RWPE1 (cell line): ENCODE measurements around the gene NAGS.
"Not testable (repeated sequence)": the region's sequence is repeated elsewhere in the genome, so short reads cannot be mapped to it uniquely, and the experiment has no call there.

Source experiments
- CTCF ChIA-PET: fragments of 350-600 bp; sonication (Branson Sonifier 250); formaldehyde crosslinking; extraction: SDS; loops from one replicate; lab custom pipeline; 2021; lab: Yijun Ruan, JAX
- POLR2A ChIA-PET: fragments of 400-600 bp; formaldehyde crosslinking; extraction: SDS; loops from one replicate; lab custom pipeline; 2020; ENCODE audit warnings: antibody characterized with exemption; ENCODE audit not compliant: low non-redundant PET; lab: Yijun Ruan, JAX
- DNase-seq: peaks from one replicate; pipeline ENCODE4 v3.0.0; 2012; ENCODE audit warnings: low spot score
- H3K27ac ChIP-seq: fragments of 450-650 bp; 2 replicates; pipeline ENCODE4 v1.5.1; 2017
- CTCF ChIP-seq: fragments of 450-650 bp; conservative IDR thresholded peaks from 2 replicates; pipeline ENCODE4 v1.5.1; 2017; ENCODE audit warnings: low read depth, mild to moderate bottlenecking

NAGS gene

DNA sequence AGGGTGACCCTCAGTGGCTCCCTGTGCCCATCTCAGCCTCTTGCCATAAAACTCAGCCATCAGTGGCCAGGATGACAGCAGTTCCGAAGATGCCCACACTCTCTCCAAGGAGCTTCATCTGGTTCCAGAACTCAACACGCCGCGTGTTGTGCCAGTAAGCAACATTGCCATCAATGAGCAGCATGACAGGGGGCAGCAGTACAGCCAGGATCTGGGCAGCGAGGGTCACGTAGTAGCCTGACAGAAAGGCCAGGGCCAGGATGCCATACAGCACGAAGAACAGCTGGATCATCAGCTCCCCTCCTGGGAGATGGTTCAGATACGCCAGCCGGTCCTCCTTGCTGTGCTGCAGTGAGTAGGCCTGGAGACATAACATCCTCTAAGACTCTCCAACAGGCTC, 7.5 kb downstream of the NAGS start:
- H3K27ac ChIP-seq: peak overlapping the region; percentile 53
- TF ChIP-seq CTCF: no peak
- no peak for DNase-seq
- CTCF ChIA-PET: interaction anchor here (0.6 kb wide), 1 partner anchor 289 kb away, joined by 3 read pairs; no protein-coding TSS in a partner anchor
- POLR2A ChIA-PET: no interaction called here

DNA sequence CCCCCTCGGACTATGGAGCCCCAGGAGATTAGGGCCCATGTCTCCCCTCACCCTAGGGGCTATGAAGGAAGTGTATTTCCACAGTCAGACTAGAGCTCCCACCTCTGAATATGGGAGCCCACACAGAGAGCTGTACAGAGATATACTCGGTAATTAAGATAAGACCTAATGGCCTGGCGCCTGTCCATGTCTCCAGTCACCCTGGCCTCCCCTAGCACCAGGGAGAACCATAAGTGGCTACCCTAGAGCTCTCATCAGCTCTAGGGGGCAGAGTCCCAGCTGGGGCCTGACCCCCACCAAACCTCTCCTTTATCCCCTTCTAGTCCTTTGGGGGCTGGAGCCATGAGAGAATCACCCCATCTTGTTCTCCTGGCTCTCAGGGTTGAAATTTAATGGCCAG, 8.0 kb downstream of the NAGS start:
- no peak for DNase-seq
- POLR2A ChIA-PET: no interaction called here
- CTCF ChIA-PET: interaction anchor here (0.7 kb wide), 1 partner anchor 68 kb away, joined by 3 read pairs; no protein-coding TSS in a partner anchor
- H3K27ac ChIP-seq: peak overlapping the region; percentile 53
- TF ChIP-seq CTCF: no peak

- CTCF ChIA-PET: interaction anchor here (0.7 kb wide), 1 partner anchor 69 kb away, joined by 3 read pairs; no protein-coding TSS in a partner anchor
- H3K27ac ChIP-seq: peak overlapping the region; percentile 53
- no peak for TF ChIP-seq CTCF
- DNase-seq: no peak
- POLR2A ChIA-PET: no interaction called here
These were observed 8.5 kb downstream of the NAGS start for GRCh38 chr17:44012874-44013273.

- H3K27ac ChIP-seq: peak overlapping the region; percentile 80
- TF ChIP-seq CTCF: no peak
- peak; percentile 30 for DNase-seq
- POLR2A ChIA-PET: no interaction called here
- CTCF ChIA-PET: interaction anchor here (1.7 kb wide), 1 partner anchor 70 kb away, joined by 4 read pairs; no protein-coding TSS in a partner anchor
These were observed 9.7 kb downstream of the NAGS start for GRCh38 chr17:44014133-44014436.

GRCh38 chr17:44014437-44015172, 10.2 kb downstream of the NAGS start, which contains the start of gene TMEM101:
TMEM101 (minus strand) TSS chr17:44014963; CDS start chr17:44014952, 11 bp downstream.
- POLR2A ChIA-PET: no interaction called here
- peak within 1 kb of the TSS; percentile 80 for H3K27ac ChIP-seq
- CTCF ChIA-PET: interaction anchor here (1.7 kb wide), 1 partner anchor 70 kb away, joined by 4 read pairs; no protein-coding TSS in a partner anchor
- peak; percentile 96 for DNase-seq
- no peak for TF ChIP-seq CTCF

DNA sequence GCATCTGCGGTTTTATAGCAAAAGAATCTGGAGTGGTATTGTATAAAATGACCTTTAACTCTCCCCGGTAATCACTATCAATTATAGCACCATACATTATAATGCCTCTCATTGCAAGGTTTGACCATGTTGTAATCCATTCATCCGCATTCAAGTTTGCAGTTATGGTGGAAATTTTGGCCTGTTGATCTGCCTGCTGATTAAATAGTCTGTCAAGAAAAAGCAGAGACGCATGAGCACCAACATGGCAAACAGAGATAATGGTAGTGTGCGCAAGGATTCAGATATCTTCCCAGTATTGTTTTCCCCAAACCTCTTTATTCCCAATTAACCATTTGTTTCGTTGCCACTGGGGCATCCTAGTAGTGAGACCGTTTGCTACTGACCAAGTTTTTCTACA, 16.8 kb downstream of the NAGS start:
- DNase-seq, POLR2A ChIA-PET, H3K27ac ChIP-seq, CTCF ChIA-PET: not testable (repeated sequence)

DNA sequence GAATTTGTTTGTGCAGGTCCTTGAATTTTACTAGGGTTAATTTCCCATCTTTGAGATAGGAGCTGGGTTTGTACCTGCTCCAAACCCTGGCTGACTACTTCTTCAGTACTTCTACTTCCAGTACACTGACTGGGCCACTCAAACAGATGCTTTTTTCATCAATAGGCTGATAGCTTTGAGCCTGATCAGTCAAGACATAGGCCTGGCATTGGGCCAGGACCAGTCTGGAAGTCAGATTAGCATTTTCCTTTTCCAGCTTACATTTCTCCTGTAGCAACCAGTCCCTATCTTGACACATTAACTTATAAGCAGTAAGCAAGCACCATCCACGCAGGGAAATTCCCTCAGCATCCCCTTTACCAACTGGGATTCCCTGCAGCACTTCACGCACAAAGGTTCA, 17.8 kb downstream of the NAGS start:
- CTCF ChIA-PET: interaction anchor here (0.5 to 0.6 kb wide), 2 partner anchors 130 to 143 kb away, joined by 3 read pairs; no protein-coding TSS in a partner anchor

More for the DNA sequence above, 17.8 kb downstream of the NAGS start:
- DNase-seq: no peak
- H3K27ac ChIP-seq: no peak overlapping the region
- POLR2A ChIA-PET: no interaction called here
- no peak for TF ChIP-seq CTCF
